HL-60 (cell line): ENCODE data around the gene MARK1.

Source experiments
- GABPA ChIP-seq: IDR thresholded peaks from 2 replicates; pipeline ENCODE4 v1.6.1; 2012; ENCODE audit warnings: low read depth
- POLR2AphosphoS5 ChIP-seq: IDR thresholded peaks from 2 replicates; pipeline ENCODE4 v1.6.1; 2012; ENCODE audit warnings: low read depth
- TF ChIP-seq, protein P1 (sequence below): IDR thresholded peaks from one replicate; pipeline ENCODE4 v1.5.1; 2011; ENCODE audit warnings: low read length, control low read depth, inconsistent platforms; ENCODE audit not compliant: insufficient read depth
- TF ChIP-seq, protein P2 (sequence below): IDR thresholded peaks from 2 replicates; pipeline ENCODE4 v1.6.1; 2012; ENCODE audit warnings: low read depth; ENCODE audit not compliant: insufficient replicate concordance

DNA sequence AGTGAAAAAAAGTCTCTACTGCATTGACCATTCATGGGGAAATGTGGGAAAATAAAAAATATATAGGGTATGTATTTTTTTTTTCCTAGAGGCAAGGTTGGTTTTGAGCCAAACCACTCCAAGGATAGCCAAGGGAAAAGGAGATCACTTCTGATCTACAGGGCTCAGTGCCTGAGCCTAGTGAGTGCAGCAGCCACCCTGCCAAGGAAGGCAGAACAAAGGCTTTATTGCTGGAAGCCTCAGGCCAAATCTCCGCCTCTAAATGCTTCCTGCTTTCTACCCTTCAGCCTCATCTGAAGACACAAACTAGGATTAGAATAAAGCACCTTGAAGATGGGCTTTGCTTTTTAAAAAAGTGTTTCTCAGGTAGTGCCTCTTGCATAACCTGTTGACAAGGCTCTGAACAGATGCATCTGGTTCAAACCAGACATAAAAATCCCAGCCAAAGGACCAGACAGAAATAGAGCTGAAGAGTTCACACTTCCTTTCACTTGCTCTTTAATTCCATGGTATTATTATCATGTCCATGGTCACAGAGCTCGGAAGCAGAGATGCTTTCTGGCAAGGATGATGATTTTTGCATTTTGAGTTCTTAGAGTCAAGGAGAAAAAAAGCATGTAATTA, 172.7 kb downstream of the MARK1 start:
- TF ChIP-seq POLR2AphosphoS5 (no peak), GABPA (no peak)
- TF ChIP-seq, protein P1, sequence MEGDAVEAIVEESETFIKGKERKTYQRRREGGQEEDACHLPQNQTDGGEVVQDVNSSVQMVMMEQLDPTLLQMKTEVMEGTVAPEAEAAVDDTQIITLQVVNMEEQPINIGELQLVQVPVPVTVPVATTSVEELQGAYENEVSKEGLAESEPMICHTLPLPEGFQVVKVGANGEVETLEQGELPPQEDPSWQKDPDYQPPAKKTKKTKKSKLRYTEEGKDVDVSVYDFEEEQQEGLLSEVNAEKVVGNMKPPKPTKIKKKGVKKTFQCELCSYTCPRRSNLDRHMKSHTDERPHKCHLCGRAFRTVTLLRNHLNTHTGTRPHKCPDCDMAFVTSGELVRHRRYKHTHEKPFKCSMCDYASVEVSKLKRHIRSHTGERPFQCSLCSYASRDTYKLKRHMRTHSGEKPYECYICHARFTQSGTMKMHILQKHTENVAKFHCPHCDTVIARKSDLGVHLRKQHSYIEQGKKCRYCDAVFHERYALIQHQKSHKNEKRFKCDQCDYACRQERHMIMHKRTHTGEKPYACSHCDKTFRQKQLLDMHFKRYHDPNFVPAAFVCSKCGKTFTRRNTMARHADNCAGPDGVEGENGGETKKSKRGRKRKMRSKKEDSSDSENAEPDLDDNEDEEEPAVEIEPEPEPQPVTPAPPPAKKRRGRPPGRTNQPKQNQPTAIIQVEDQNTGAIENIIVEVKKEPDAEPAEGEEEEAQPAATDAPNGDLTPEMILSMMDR, result no peak
- TF ChIP-seq, protein P2, sequence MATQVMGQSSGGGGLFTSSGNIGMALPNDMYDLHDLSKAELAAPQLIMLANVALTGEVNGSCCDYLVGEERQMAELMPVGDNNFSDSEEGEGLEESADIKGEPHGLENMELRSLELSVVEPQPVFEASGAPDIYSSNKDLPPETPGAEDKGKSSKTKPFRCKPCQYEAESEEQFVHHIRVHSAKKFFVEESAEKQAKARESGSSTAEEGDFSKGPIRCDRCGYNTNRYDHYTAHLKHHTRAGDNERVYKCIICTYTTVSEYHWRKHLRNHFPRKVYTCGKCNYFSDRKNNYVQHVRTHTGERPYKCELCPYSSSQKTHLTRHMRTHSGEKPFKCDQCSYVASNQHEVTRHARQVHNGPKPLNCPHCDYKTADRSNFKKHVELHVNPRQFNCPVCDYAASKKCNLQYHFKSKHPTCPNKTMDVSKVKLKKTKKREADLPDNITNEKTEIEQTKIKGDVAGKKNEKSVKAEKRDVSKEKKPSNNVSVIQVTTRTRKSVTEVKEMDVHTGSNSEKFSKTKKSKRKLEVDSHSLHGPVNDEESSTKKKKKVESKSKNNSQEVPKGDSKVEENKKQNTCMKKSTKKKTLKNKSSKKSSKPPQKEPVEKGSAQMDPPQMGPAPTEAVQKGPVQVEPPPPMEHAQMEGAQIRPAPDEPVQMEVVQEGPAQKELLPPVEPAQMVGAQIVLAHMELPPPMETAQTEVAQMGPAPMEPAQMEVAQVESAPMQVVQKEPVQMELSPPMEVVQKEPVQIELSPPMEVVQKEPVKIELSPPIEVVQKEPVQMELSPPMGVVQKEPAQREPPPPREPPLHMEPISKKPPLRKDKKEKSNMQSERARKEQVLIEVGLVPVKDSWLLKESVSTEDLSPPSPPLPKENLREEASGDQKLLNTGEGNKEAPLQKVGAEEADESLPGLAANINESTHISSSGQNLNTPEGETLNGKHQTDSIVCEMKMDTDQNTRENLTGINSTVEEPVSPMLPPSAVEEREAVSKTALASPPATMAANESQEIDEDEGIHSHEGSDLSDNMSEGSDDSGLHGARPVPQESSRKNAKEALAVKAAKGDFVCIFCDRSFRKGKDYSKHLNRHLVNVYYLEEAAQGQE, result no peak
